ENCODE data around the gene HABP2.

The HABP2 gene

DNA sequence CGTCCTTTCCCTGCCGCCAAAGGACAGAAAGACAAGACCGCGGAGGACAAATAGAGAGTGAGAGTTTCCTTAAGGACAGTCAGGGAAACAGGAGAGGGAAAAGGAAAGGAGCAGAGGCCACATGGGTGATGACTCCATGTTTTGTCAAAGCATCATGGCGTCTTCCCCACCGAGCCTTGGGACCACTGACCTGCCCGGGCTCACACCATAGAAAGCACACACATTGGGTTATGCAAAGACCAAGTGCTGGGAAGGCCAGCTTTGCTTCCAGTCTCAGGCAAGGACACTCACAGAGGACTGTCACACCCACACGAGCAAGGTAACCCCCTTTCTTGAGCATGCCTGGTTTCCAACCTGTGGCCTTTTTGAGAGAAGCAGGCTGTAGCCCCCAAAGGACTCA, 23.3 kb upstream of the HABP2 start:
- in situ Hi-C loops (cut with HindIII; ENCODE audit: low sequenced_read_pairs) = no loop called here
- TF ChIP-seq, protein P1, sequence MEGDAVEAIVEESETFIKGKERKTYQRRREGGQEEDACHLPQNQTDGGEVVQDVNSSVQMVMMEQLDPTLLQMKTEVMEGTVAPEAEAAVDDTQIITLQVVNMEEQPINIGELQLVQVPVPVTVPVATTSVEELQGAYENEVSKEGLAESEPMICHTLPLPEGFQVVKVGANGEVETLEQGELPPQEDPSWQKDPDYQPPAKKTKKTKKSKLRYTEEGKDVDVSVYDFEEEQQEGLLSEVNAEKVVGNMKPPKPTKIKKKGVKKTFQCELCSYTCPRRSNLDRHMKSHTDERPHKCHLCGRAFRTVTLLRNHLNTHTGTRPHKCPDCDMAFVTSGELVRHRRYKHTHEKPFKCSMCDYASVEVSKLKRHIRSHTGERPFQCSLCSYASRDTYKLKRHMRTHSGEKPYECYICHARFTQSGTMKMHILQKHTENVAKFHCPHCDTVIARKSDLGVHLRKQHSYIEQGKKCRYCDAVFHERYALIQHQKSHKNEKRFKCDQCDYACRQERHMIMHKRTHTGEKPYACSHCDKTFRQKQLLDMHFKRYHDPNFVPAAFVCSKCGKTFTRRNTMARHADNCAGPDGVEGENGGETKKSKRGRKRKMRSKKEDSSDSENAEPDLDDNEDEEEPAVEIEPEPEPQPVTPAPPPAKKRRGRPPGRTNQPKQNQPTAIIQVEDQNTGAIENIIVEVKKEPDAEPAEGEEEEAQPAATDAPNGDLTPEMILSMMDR (IDR thresholded peaks at IDR 0.05; ENCODE audit: low read depth, low read length, missing control alignments) = no peak

DNA sequence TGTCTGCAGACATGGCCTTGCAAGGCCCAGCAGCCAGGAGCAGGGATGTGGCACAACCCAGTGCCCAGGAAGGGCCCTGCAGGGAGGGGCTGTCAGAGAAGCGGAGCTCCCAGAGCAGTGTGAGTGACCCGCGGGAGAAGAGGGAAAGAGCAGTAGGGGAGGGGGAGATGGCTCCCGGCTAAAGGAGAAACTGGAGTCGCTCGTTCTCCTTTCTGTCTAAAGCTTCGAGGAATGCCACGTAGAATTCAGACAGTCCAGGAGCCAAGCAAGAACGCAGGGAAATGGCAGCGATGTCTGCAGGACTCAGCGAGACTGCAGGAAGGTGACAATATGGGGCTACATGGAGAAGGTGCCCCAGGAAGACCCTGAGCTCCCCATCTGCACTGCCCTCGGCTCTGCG, 22.4 kb upstream of the HABP2 start:
- in situ Hi-C loops (cut with HindIII; ENCODE audit: low sequenced_read_pairs) = no loop called here
- H3K4me3 ChIP-seq (ENCODE audit: low read depth, low read length) = no peak overlapping the region
- DNase-seq (ENCODE audit: low read depth) = no peak
- TF ChIP-seq, protein P1 (IDR thresholded peaks at IDR 0.05; ENCODE audit: low read depth, low read length, missing control alignments) = no peak

More for the DNA sequence above, 23.3 kb upstream of the HABP2 start:
- H3K4me3 ChIP-seq (ENCODE audit: low read depth, low read length) = no peak overlapping the region
- no peak for DNase-seq (ENCODE audit: low read depth)

DNA sequence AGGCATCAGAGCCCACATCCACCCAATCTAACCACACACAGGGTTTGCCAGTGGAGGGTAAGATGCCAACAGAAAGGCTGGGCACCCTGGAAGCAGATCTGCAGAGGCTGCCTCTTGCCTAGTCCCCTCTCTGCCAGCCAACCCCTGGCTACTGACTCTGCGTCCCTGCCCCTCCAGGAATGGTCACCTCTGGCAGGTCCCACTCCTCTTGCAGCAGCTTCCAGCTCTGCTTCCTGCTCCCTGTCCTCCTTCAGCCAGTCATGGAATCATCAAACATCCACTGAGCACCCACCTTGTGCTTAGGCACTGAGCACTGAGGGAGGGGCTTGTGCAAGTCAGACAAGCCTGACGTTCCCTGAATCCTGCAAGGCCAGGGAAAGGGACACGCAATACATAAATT, 20.1 kb upstream of the HABP2 start:
- in situ Hi-C loops (cut with HindIII; ENCODE audit: low sequenced_read_pairs) = no loop called here
- TF ChIP-seq, protein P1 (IDR thresholded peaks at IDR 0.05; ENCODE audit: low read depth, low read length, missing control alignments) = no peak

DNA sequence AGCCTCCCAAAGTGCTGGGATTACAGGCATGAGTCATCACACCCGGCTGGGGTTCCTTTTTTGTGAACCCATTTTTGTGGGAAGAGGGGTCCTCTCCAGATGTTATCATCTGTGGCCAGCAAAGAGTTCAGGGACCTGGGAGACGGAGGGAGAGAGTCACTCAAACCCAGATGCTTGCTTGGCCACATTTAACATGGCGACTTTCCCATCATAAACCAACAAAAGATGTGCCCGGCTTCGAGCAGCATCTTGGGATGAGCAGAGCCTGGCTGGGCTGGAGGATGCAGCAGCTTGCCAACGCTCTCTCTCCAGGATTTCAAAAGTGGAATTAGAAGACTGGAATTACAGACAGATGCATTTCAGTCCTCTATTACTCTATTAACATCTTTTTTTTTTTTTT, 19.1 kb upstream of the HABP2 start:
- no peak overlapping the region for H3K4me3 ChIP-seq (ENCODE audit: low read depth, low read length)
- in situ Hi-C loops (cut with HindIII; ENCODE audit: low sequenced_read_pairs) = no loop called here
- DNase-seq (ENCODE audit: low read depth) = no peak
- TF ChIP-seq, protein P1 (IDR thresholded peaks at IDR 0.05; ENCODE audit: low read depth, low read length, missing control alignments) = no peak

More for the DNA sequence above, 20.1 kb upstream of the HABP2 start:
- no peak overlapping the region for H3K4me3 ChIP-seq (ENCODE audit: low read depth, low read length)
- no peak for DNase-seq (ENCODE audit: low read depth)

DNA sequence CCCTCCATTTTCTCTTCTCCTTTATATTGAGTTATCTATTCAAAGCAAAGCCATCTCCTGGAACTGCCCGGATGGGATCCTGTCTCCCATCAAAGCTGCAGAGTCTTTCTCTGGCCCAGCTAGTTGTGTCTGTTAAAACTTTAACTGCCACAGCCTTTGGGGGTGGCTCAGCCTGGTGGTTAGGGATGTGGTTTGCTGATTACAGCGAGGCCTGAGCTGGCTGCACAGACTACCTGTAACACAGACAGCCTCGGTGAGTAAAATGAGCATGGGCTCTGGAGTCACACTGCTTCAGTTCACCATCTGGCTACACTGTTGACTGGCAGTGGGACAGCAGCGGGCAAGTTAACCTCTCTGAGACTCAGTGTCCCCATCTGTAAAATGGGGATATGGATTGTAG, 18.4 kb upstream of the HABP2 start:
- no peak overlapping the region for H3K4me3 ChIP-seq (ENCODE audit: low read depth, low read length)
- TF ChIP-seq, protein P1 (IDR thresholded peaks at IDR 0.05; ENCODE audit: low read depth, low read length, missing control alignments) = no peak
- DNase-seq (ENCODE audit: low read depth) = no peak
- in situ Hi-C loops (cut with HindIII; ENCODE audit: low sequenced_read_pairs) = no loop called here

DNA sequence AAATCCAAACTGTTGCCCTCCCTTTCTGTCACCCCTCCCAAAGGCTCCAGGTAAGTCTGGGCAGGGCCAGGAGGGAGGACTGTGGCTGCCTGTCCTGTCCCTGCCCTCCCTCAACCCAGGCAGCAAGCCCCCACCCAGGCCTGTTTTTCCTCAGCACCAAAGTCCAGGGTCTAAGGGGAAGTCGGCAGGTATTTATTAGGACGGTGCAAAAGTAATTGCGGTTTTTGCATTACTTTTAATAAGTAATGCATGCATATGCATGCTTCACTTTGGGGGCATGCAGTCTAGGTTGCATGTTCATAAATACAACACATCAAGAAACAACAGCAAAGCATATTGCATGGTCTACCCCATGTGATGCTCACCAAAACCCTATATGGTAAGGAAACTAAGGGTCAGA, 15.2 kb upstream of the HABP2 start:
- TF ChIP-seq, protein P1 (IDR thresholded peaks at IDR 0.05; ENCODE audit: low read depth, low read length, missing control alignments) = no peak
- H3K4me3 ChIP-seq (ENCODE audit: low read depth, low read length) = no peak overlapping the region
- in situ Hi-C loops (cut with HindIII; ENCODE audit: low sequenced_read_pairs) = no loop called here
- DNase-seq (ENCODE audit: low read depth) = no peak

DNA sequence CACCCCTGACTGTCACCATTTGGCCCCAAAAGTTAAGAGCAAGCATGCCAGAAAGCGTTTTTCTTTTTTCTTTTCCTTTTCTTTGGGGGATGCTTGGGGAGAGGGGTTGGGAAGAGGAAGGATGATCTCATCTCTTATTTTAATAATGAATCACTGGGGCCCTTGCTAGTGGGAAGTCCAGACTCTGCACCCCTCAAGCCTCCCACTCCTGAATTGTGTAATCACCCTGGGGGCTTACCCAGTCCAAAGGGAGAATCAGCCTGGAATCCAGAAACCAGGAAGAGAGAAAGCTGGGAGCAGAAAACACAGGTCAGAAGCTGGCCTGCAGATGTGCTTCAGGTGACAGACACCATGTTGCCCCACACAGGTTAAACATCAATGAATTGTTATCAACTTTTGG, 14.7 kb upstream of the HABP2 start:
- in situ Hi-C loops (cut with HindIII; ENCODE audit: low sequenced_read_pairs) = no loop called here
- TF ChIP-seq, protein P1 (IDR thresholded peaks at IDR 0.05; ENCODE audit: low read depth, low read length, missing control alignments) = no peak
- DNase-seq (ENCODE audit: low read depth) = no peak
- no peak overlapping the region for H3K4me3 ChIP-seq (ENCODE audit: low read depth, low read length)

Measured in astrocyte of the cerebellum (primary cell).